SU-DHL-6 (cell line): ENCODE results near the gene CEMP1.

Source experiments
- H2AFZ ChIP-seq: fragments of 200-600 bp; sonication (generic); 2 replicates; pipeline ENCODE4 v1.6.1; 2014; ENCODE audit warnings: low read depth, mild to moderate bottlenecking, moderate library complexity, mixed read lengths, antibody characterized with exemption, low read length; ENCODE audit not compliant: severe bottlenecking
- H3F3A ChIP-seq: fragments of 200-600 bp; shearing (Covaris generic); 2 replicates; pipeline ENCODE4 v1.6.0; 2016; ENCODE audit warnings: antibody characterized with exemption, mild to moderate bottlenecking; ENCODE audit not compliant: insufficient read depth
- H3K27ac ChIP-seq: fragments of 200-600 bp; sonication (generic); 2 replicates; pipeline ENCODE4 v1.5.1; 2016; ENCODE audit warnings: low read depth, mild to moderate bottlenecking, low read length, moderate library complexity, mixed read lengths
- H3K27me3 ChIP-seq: fragments of 200-600 bp; sonication (generic), shearing (Covaris generic); 2 replicates; pipeline ENCODE4 v1.6.0; 2014; ENCODE audit warnings: mild to moderate bottlenecking, low read length
- H3K36me3 ChIP-seq: fragments of 200-600 bp; sonication (generic); 2 replicates; pipeline ENCODE4 v1.6.1; 2014; ENCODE audit warnings: mild to moderate bottlenecking, low read length, mixed read lengths
- H3K4me2 ChIP-seq: fragments of 300-600, 200-600 bp; shearing (Covaris generic), sonication (generic); 2 replicates; pipeline ENCODE4 v1.6.0; 2014; ENCODE audit warnings: low read length, low read depth, mild to moderate bottlenecking; ENCODE audit not compliant: poor library complexity, severe bottlenecking
- H3K4me3 ChIP-seq: fragments of 200-600 bp; sonication (generic); 2 replicates; pipeline ENCODE4 v1.5.1; 2014; ENCODE audit warnings: antibody characterized with exemption, low read length, mild to moderate bottlenecking, mixed read lengths; ENCODE audit not compliant: insufficient read depth, poor library complexity, severe bottlenecking
- H3K79me2 ChIP-seq: fragments of 200-600 bp; sonication (generic); 2 replicates; pipeline ENCODE4 v1.6.1; 2014; ENCODE audit warnings: mild to moderate bottlenecking, low read length, moderate library complexity; ENCODE audit not compliant: insufficient read depth
- H3K9ac ChIP-seq: fragments of 200-600 bp; sonication (generic); 2 replicates; pipeline ENCODE4 v1.7.0; 2014; ENCODE audit warnings: mild to moderate bottlenecking, low read length
- H3K9me2 ChIP-seq: fragments of 200-600 bp; sonication (generic); replicated peaks from 2 replicates; pipeline ENCODE4 v1.6.1; 2014; ENCODE audit warnings: low read length; ENCODE audit not compliant: insufficient read depth
- H3K9me3 ChIP-seq: fragments of 200-600 bp; sonication (generic); 2 replicates; pipeline ENCODE4 v1.6.1; 2014; ENCODE audit warnings: low read length, mixed read lengths; ENCODE audit not compliant: insufficient read depth
- H4K20me1 ChIP-seq: fragments of 200-600 bp; sonication (generic); 2 replicates; pipeline ENCODE4 v1.6.1; 2014; ENCODE audit warnings: low read depth, mild to moderate bottlenecking, antibody characterized with exemption, low read length, moderate library complexity, mixed read lengths
- EZH2phosphoT487 ChIP-seq: fragments of 200-600 bp; sonication (generic), shearing (Covaris generic); conservative IDR thresholded peaks from 2 replicates; pipeline ENCODE4 v1.6.1; 2018; ENCODE audit warnings: mild to moderate bottlenecking, antibody characterized with exemption, low read length, moderate library complexity, mixed read lengths
- TF ChIP-seq, protein P1 (sequence below): fragments of 200-600 bp; sonication (generic); IDR thresholded peaks from one replicate; pipeline ENCODE4 v1.5.1; 2017; ENCODE audit warnings: antibody characterized with exemption, mild to moderate bottlenecking, low read length, moderate library complexity; ENCODE audit not compliant: insufficient read depth, poor library complexity, severe bottlenecking

CEMP1 gene

DNA sequence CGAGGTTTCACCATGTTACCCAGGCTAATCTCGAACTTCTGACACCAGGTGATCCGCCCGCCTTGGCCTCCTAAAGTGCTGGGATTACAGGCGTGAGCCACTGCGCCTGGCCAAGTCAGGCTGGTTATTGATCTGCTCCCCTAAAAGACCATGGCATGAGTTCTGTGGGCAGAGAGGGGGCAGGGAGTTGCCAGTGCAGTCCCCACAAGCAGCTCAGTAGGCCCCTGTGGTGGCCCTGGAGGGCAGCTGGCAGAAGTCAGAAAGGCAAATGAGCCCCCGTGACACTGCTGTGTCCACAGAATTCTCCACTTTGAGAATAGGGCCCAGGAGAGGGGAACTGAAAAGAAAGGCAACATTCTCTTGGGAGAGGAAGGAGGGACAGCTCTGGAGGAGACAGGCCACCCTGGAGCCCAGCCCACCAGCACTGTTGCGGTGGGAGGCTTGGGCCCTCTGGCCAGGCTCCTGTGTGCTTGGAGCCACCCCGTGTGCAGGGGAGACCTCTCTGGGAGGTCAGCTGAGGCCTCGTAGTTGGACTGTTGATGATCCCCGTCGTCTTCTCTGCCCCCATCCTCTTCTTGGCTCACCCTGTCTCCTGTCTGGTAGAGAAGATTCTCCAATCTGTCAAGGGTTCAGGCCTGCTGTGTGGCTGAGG, 13.1 kb downstream of the CEMP1 start:
- no peak for TF ChIP-seq EZH2phosphoT487
- TF ChIP-seq, protein P1, sequence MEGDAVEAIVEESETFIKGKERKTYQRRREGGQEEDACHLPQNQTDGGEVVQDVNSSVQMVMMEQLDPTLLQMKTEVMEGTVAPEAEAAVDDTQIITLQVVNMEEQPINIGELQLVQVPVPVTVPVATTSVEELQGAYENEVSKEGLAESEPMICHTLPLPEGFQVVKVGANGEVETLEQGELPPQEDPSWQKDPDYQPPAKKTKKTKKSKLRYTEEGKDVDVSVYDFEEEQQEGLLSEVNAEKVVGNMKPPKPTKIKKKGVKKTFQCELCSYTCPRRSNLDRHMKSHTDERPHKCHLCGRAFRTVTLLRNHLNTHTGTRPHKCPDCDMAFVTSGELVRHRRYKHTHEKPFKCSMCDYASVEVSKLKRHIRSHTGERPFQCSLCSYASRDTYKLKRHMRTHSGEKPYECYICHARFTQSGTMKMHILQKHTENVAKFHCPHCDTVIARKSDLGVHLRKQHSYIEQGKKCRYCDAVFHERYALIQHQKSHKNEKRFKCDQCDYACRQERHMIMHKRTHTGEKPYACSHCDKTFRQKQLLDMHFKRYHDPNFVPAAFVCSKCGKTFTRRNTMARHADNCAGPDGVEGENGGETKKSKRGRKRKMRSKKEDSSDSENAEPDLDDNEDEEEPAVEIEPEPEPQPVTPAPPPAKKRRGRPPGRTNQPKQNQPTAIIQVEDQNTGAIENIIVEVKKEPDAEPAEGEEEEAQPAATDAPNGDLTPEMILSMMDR, result no peak
- no peaks in the 10 kb centered on the region for H3K36me3 ChIP-seq
- no peaks in the 10 kb centered on the region for H3K9me2 ChIP-seq
- no peak overlapping the region for H3K9ac ChIP-seq
- H3K4me3 ChIP-seq, result no peak overlapping the region
- no peaks in the 10 kb centered on the region for H4K20me1 ChIP-seq
- no peak overlapping the region for H3K27ac ChIP-seq
- no peak overlapping the region for H3K4me2 ChIP-seq
- peaks cover 68% of the 10 kb centered on the region for H3K79me2 ChIP-seq
- H3F3A ChIP-seq, result 0 out of 2 replicates have a peak, but pooled peaks cover 7% of the 10 kb centered on the region
- H2AFZ ChIP-seq, result no peak overlapping the region
- no peaks in the 10 kb centered on the region for H3K27me3 ChIP-seq
- H3K9me3 ChIP-seq, result no peaks in the 10 kb centered on the region

DNA sequence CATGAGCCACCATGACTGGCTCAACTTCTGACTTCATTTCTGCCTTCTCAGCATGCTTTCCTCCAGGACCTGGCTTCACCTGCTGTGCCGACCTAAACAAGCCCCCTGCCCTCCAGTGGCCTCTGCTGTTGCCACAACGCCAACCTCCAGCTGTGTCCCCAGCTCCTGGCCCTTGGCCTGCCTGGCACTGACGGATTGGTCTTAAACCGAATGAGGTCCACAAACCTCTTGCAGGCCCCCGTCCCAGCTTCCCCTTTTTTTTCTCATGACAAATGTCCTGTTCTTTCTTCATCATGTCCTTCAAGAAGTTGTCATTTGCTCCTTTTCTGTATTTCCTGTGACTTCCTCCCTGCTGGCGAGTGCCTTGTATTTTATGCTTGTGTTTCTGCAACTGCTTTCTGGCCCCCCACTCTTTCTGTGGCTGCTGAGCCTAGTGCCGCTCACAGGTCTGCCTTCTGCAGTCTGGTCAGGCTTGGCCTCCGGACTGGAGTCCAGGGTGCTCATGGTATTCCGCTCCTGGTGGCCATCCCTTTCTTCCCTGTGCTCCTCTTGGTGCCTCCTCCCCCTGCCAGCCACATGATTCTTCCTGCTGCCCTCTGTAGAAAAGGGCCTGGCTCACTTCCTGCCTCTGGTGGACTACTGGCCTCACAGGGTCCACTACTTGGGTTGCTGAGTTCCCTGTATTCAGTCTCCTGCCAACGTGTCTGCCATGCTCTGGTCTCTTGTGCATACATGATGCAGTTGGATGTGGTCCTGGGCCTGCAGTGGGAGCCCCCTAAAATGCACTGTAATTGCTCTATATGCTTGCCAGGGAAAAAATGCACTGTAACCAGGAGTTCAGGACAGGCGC, 14.6 kb downstream of the CEMP1 start:
- Histone ChIP-seq H4K20me1 (no peaks in the 10 kb centered on the region), H3F3A (0 out of 2 replicates have a peak, but pooled peaks cover 7% of the 10 kb centered on the region), H3K9me2 (no peaks in the 10 kb centered on the region), H3K79me2 (peaks cover 68% of the 10 kb centered on the region), H3K4me2 (peak overlapping the region; percentile 90), H3K27me3 (no peaks in the 10 kb centered on the region), H3K9me3 (no peaks in the 10 kb centered on the region), H3K27ac (peak overlapping the region; percentile 10; the same call in 1 of the 2 replicates), H2AFZ (no peak overlapping the region), H3K9ac (no peak overlapping the region), H3K36me3 (no peaks in the 10 kb centered on the region), H3K4me3 (no peak overlapping the region)
- no peak for TF ChIP-seq EZH2phosphoT487
- TF ChIP-seq, protein P1, result no peak

DNA sequence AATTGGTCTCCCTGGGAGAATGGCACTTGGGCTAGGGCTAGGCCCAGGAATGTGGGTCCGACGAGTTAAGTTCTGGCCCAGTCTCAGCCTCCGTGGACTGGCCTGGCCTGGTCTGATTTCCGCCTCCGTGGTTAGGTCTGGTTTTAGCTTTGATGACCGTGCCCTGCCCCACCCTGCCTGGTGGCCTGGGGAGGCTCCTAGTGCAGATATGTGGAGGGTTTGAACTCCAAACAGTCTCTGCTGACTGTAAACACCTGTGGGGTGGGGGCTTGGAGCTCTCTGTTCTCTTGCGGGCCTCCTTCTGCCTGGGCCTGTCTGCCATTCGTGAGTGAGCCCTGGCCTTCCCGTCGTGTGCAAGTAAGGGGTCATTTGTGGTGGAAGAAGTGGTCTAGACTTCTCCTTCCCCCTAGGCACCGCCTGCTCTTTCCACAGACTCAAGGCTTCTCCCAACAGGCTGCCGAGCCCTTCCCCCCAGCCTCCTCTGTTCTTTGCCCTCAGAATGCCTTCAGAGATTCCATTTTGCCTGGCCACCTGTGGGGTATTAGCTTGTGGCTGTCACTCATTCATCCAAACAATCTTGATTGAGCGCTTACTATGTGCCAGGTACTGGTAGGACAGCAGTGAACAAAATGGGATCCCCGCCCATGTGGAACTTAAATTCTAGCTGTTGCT, 15.9 kb downstream of the CEMP1 start:
- no peaks in the 10 kb centered on the region for H3K9me3 ChIP-seq
- peak overlapping the region; percentile 90 for H3K4me2 ChIP-seq
- no peak for TF ChIP-seq EZH2phosphoT487
- TF ChIP-seq, protein P1, result no peak
- no peaks in the 10 kb centered on the region for H3K36me3 ChIP-seq
- no peak overlapping the region for H2AFZ ChIP-seq
- peak overlapping the region; percentile 97 for H3K4me3 ChIP-seq
- no peaks in the 10 kb centered on the region for H3K9me2 ChIP-seq
- no peaks in the 10 kb centered on the region for H3K27me3 ChIP-seq
- H4K20me1 ChIP-seq, result no peaks in the 10 kb centered on the region
- H3K27ac ChIP-seq, result peak overlapping the region; percentile 87
- H3K79me2 ChIP-seq, result peaks cover 57% of the 10 kb centered on the region
- peak overlapping the region; percentile 95 for H3K9ac ChIP-seq
- H3F3A ChIP-seq, result 0 out of 2 replicates have a peak, but pooled peaks cover 3% of the 10 kb centered on the region
